ENCODE results near the gene PSRC1.

- TF ChIP-seq CTCF (IDR thresholded peaks at IDR 0.05) (no peak), POLR2A (IDR thresholded peaks at IDR 0.05) (no peak)
Observed at GRCh38 chr1:109319114-109319513, 36.2 kb upstream of the PSRC1 start.

All from right lobe of liver (tissue), 4 donors.